Kidney epithelial cell (primary cell): ENCODE data around the gene ADCY2. TPM values are rescaled to one million over a fixed set of nuclear protein-coding genes. Genes with fewer than 3 reads are reported as not detected.

Source experiments
- DNase-seq: peaks from one replicate; pipeline ENCODE4 v3.0.0-alpha.2; 2010; ENCODE audit warnings: low read depth
- H3K27me3 ChIP-seq: 2 replicates; pipeline ENCODE4 v1.6.0; 2011; ENCODE audit warnings: low read length; ENCODE audit not compliant: control insufficient read depth, insufficient read depth
- H3K36me3 ChIP-seq: 2 replicates; pipeline ENCODE4 v1.5.1; 2011; ENCODE audit warnings: low read length; ENCODE audit not compliant: control insufficient read depth, insufficient read depth
- H3K4me3 ChIP-seq: 2 replicates; pipeline ENCODE4 v1.5.1; 2011; ENCODE audit warnings: low read depth, mild to moderate bottlenecking, control low read depth, low read length
- CTCF ChIP-seq: IDR thresholded peaks from 2 replicates; pipeline ENCODE4 v1.5.1; 2011; ENCODE audit warnings: mild to moderate bottlenecking, moderate library complexity, low read length, control low read depth, inconsistent platforms; ENCODE audit not compliant: insufficient read depth, poor library complexity, severe bottlenecking
- total RNA-seq: library from RNA; depleted of rRNA; stranded (reverse); fragments of >200 nt; gene quantifications from 2 replicates; pipeline ENCODE4 v1.2.3, GENCODE V29; 2015

ADCY2 gene
- total RNA-seq, 1 donor from 2014 or later: 0.25 TPM

GRCh38 chr5:7828269-7828668, 432.3 kb downstream of the ADCY2 start:
- TF ChIP-seq CTCF: no peak
- Histone ChIP-seq H3K36me3 (no peaks in the 10 kb centered on the region), H3K27me3 (peaks cover 7% of the 10 kb centered on the region), H3K4me3 (no peak overlapping the region)
- no peak for DNase-seq

DNA sequence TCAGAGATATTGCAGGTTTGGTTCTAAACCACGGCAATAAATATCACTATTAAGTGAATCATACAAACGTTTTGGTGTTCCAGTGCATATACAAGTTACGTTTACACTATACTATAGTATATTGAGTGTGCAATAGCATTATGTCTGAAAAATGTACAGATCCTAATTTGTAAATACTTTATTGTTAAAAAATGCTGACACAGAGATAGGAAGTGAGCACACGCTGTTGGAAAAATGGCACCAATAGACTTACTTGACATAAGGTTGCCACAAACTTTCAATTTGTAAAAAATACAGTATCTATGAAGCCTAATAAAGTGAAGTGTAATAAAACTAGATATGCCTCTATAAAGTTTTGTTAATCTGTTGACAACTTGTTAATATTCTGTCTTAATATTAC, 439.0 kb downstream of the ADCY2 start:
- Histone ChIP-seq H3K4me3 (no peak overlapping the region), H3K36me3 (no peaks in the 10 kb centered on the region), H3K27me3 (no peaks in the 10 kb centered on the region)
- DNase-seq: no peak
- TF ChIP-seq CTCF: no peak

GRCh38 chr5:7837403-7837802, 441.5 kb downstream of the ADCY2 start:
- no peaks in the 10 kb centered on the region for H3K27me3 ChIP-seq
- H3K4me3 ChIP-seq: no peak overlapping the region
- TF ChIP-seq CTCF: no peak
- no peaks in the 10 kb centered on the region for H3K36me3 ChIP-seq
- DNase-seq: no peak

- Histone ChIP-seq H3K27me3 (no peaks in the 10 kb centered on the region), H3K36me3 (no peaks in the 10 kb centered on the region), H3K4me3 (no peak overlapping the region)
- no peak for DNase-seq
- no peak for TF ChIP-seq CTCF
Observed at GRCh38 chr5:7842531-7842930, 446.6 kb downstream of the ADCY2 start.

DNA sequence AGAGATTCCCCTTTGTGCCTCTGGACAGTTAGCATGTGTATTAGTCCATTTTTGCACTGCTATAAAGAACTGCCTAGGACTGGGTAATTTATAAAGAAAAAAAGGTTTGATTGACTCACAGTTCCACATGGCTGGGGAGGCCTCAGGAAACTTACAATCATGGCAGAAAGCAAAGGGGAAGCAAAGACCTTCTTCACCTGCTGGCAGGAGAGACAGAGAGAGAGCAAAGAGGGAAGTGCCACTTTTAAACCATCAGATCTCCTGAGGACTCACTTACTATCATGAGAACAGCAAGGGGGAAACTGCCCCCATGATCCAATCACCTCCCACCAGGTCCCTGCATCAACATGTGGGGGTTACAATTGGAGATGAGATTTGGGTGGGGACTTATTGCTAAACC, 449.0 kb downstream of the ADCY2 start:
- peaks cover 7% of the 10 kb centered on the region for H3K27me3 ChIP-seq
- no peaks in the 10 kb centered on the region for H3K36me3 ChIP-seq
- no peak for DNase-seq
- H3K4me3 ChIP-seq: no peak overlapping the region
- no peak for TF ChIP-seq CTCF

DNA sequence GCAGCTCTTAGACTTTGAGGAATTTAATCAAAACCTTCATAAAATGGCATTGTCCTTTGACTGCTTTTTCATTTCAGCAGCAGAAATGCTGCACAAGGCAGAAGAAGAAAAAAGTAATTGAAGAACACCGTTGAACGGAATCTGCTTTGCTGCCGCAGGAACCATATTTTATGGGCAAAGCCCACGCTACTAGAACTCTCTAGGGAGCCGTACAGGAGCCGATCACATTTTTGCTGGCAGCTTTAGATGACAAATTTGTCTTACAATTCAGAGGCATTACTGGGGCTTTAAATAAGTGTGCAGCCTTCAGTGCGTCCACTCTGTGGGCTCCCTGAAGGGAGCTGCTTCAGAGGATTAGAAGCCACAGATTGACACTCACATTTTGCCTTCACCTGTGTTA, 449.6 kb downstream of the ADCY2 start:
- no peaks in the 10 kb centered on the region for H3K36me3 ChIP-seq
- peaks cover 8% of the 10 kb centered on the region for H3K27me3 ChIP-seq
- no peak for DNase-seq
- no peak overlapping the region for H3K4me3 ChIP-seq
- TF ChIP-seq CTCF: no peak
